Astrocyte (in vitro differentiated cells and primary cell): Measurements from ENCODE around the gene NUMA1.

Experiments
- EZH2 ChIP-seq: IDR thresholded peaks from 2 replicates; pipeline ENCODE4 v1.6.1; 2012; ENCODE audit warnings: mild to moderate bottlenecking, low read length, inconsistent platforms; ENCODE audit not compliant: insufficient read depth
- TF ChIP-seq, protein P1 (sequence below): IDR thresholded peaks from 2 replicates; pipeline ENCODE4 v1.5.1; 2011; ENCODE audit warnings: low read depth, mild to moderate bottlenecking, inconsistent platforms, low read length, moderate library complexity; ENCODE audit not compliant: insufficient read depth

DNA sequence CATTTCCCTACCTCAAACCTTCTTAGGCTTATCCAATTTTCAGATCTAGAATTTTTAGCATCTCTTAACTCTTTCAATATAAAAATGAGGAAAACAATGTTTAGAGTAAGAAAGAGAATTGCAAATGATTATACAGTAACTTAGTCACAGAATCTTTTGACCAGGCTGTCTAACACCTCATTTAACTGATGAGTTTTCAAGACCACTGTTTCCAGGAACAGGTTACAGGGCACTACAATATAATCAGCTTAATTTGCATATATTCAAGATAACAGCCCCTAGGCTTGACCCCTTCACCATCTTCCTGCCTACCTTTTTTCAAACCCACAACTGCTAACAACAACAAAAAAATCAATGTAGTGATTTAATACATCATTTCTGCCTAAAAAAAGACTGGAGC, 12.7 kb downstream of the NUMA1 start:
- TF ChIP-seq, protein P1, sequence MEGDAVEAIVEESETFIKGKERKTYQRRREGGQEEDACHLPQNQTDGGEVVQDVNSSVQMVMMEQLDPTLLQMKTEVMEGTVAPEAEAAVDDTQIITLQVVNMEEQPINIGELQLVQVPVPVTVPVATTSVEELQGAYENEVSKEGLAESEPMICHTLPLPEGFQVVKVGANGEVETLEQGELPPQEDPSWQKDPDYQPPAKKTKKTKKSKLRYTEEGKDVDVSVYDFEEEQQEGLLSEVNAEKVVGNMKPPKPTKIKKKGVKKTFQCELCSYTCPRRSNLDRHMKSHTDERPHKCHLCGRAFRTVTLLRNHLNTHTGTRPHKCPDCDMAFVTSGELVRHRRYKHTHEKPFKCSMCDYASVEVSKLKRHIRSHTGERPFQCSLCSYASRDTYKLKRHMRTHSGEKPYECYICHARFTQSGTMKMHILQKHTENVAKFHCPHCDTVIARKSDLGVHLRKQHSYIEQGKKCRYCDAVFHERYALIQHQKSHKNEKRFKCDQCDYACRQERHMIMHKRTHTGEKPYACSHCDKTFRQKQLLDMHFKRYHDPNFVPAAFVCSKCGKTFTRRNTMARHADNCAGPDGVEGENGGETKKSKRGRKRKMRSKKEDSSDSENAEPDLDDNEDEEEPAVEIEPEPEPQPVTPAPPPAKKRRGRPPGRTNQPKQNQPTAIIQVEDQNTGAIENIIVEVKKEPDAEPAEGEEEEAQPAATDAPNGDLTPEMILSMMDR = no peak
- TF ChIP-seq EZH2 = no peak
